ENCODE data around the gene FTO.

Gene FTO

DNA sequence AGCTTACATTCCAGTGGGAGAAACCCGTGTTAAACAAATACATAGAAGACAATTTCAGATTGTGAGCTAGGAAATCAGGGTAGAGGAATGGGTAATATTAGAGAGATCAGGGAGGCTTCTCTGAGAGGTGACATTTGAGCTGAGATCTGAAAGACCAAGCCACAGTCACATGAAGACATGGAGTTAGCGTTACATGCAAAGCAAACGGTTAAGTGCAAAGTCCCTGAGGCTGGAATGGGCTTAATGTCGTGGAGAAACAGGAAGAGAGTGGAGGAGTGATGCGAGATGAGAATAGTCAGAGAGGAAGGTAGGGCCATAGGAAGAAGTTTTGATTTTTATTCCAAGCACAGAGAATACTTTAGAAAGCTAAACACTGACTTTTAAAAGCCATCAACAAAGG lies 336.5 kb downstream of the FTO start:
- Histone ChIP-seq H3K4me3 (no peak overlapping the region), H3K27ac (no peak overlapping the region), H3K9ac (ENCODE audit: insufficient read length) (no peak overlapping the region), H3K9me3 (ENCODE audit: low read depth, low read length) (no peaks in the 10 kb centered on the region), H3K36me3 (ENCODE audit: insufficient read depth, low read length) (no peaks in the 10 kb centered on the region)
- no peak for DNase-seq (ENCODE audit: low read depth, low spot score)
- TF ChIP-seq EZH2 (IDR thresholded peaks at IDR 0.05): no peak

DNA sequence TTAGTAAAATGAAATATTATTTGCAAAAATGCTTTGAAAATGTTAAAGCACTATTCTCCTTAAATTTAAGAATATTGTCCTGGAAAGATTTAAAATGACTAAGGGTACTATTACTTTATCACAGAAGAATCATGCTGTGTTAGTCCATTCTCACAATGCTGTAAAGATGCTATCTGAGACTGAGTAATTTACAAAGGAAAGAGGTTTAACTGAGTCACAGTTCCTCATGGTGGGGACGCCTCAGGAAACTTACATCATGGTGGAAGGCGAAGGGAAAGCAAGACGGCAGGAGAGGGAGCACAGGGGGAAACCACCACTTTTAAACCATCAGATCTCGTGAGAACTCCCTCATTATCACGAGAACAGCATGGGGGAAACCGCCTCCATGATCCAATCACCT lies 337.0 kb downstream of the FTO start:
- H3K27ac ChIP-seq: no peak overlapping the region
- no peak for TF ChIP-seq FOXP2 (optimal IDR thresholded peaks at IDR 0.05; ENCODE audit: control extremely low read depth, extremely low read length, insufficient read depth)
- TF ChIP-seq EZH2 (IDR thresholded peaks at IDR 0.05): no peak
- TF ChIP-seq POLR2AphosphoS5 (IDR thresholded peaks at IDR 0.05; ENCODE audit: borderline replicate concordance, low read depth, low read length): no peak
- H3K36me3 ChIP-seq (ENCODE audit: insufficient read depth, low read length): no peaks in the 10 kb centered on the region
- no peak for DNase-seq (ENCODE audit: low read depth, low spot score)
- H3K9me3 ChIP-seq (ENCODE audit: low read depth, low read length): no peaks in the 10 kb centered on the region
- no peak overlapping the region for H3K4me3 ChIP-seq
- H3K9ac ChIP-seq (ENCODE audit: insufficient read length): no peak overlapping the region

DNA sequence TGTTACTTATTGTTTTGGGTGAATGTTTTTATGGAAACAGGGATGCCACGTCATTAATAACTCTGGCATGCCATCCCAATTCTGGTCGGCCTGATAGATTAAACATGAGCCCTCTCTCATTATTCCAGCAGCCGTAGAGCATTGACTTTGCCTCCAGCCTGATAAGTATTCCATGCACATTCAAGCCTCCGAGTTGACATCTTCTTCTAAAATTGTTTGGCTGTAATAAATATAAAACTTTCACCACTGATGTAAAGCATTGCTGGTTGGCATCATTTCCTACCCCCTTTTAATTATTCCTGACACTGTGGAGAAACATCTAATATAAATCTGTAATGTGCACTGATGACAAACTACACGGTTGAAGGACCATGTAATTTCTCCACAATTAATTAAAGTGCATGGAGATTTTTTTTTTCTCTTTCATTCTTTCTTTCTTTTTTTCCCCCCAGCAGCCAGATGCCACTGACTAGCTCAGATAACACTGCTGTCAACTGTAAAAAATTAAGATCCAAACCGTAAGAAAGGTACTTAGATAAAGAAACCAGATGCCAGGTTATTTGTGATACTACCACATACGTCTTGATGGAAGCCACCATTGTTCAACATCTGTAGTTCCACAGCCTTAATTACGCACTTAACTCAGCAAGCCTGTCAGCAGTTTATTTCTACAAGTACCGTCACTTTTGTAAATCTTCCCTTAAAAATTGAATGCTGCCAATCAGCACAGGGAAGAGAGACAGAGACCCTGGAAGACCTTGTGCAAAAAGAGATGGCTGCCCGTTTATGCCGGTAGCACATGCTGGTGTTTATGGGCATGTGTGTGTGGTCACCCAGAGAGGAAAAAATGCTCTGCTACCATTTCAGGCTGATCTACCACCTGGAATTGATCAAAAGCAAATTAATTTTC lies 344.9 kb downstream of the FTO start:
- no peak for DNase-seq (ENCODE audit: low read depth, low spot score)
- Histone ChIP-seq H3K9ac (ENCODE audit: insufficient read length) (no peak overlapping the region), H3K27ac (no peak overlapping the region), H3K9me3 (ENCODE audit: low read depth, low read length) (no peaks in the 10 kb centered on the region), H3K36me3 (ENCODE audit: insufficient read depth, low read length) (no peaks in the 10 kb centered on the region), H3K4me3 (no peak overlapping the region)
- no peak for TF ChIP-seq FOXP2 (optimal IDR thresholded peaks at IDR 0.05; ENCODE audit: control extremely low read depth, extremely low read length, insufficient read depth)
- no peak for TF ChIP-seq POLR2AphosphoS5 (IDR thresholded peaks at IDR 0.05; ENCODE audit: borderline replicate concordance, low read depth, low read length)
- TF ChIP-seq EZH2 (IDR thresholded peaks at IDR 0.05): no peak

DNA sequence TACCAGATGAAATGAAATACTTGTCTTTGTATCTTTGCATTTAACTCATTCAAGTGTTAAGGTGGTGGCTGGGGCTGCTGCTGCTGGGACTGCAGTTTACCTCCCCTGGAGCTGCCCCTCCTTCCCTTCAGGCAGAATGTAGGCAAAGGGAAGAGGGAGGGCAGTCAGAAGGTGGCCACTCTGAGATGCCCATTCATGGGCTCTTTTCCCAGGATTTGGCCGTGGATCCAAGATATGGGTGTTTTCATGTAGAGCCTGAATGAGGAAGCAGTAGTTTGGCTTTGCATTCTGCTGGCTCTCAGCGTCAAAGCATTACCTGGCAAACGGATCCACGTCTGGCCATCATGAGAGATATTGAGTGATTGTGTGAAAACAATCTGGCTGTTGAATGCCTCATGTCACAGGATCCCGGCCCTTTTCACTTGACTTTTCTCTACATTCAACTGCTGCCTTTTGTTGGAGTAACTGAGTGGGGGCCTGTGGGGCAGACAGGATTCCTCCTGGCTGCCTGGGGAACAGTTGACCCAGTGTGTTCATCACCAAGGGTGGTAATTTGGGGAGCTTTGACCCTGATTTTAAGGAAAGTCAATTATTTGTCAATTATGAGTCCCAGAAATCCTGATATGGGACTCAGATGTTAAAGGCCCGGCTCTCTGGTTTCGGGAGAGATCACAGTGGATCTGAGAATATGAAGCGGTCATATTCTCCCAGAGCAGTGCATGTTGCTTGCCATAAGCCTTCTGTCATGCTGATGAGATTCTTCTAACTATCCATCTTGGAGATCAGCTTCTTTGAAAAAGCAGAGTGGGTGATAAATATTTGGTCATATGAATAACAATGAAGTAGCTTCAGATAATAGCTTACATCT lies 345.9 kb downstream of the FTO start:
- H3K9ac ChIP-seq (ENCODE audit: insufficient read length): no peak overlapping the region
- no peak for TF ChIP-seq EZH2 (IDR thresholded peaks at IDR 0.05)
- no peak for TF ChIP-seq FOXP2 (optimal IDR thresholded peaks at IDR 0.05; ENCODE audit: control extremely low read depth, extremely low read length, insufficient read depth)
- TF ChIP-seq POLR2AphosphoS5 (IDR thresholded peaks at IDR 0.05; ENCODE audit: borderline replicate concordance, low read depth, low read length): no peak
- H3K9me3 ChIP-seq (ENCODE audit: low read depth, low read length): no peaks in the 10 kb centered on the region
- no peak overlapping the region for H3K4me3 ChIP-seq
- H3K27ac ChIP-seq: no peak overlapping the region
- H3K36me3 ChIP-seq (ENCODE audit: insufficient read depth, low read length): no peaks in the 10 kb centered on the region
- DNase-seq (ENCODE audit: low read depth, low spot score): no peak

DNA sequence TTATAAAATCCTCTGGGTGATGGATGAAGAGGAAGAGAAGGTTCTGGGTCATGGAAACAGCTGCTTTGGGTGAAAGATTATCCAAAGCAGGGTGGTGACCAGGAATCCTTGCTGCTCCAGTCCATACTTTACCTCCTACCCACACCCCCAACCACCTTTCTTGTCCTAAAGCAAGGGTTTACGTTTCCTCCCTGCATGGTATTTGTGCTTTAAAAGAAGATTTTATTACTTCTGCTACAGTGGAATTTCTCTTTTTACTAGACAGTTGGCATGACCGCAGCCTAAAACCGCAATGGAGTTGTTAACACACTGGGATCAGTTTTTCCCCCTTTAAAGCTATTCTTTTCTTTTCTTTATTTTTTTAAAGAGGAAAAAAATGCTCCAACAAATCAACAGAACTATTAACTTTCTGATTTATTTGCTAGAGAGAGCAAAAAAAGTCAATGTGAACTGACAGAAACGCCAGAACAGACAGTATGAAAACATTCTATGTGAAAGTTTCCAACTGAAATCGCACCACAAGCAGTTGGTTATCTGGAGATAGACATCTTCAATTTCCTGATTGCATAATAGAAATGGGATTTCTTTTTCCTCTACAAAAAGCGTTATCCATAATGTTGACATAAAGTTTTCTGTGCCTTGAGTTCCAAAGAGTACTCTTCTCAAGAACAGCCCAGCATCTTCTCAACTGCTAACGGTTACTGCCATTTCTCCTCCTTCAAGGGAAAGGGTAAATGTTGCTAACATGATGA lies 346.7 kb downstream of the FTO start:
- Histone ChIP-seq H3K36me3 (ENCODE audit: insufficient read depth, low read length) (no peaks in the 10 kb centered on the region), H3K27ac (0 out of 2 replicates have a peak overlapping the region, but pooled peaks have one; percentile 25), H3K4me3 (peak overlapping the region; percentile 36; the same call in 1 of the 2 replicates), H3K9ac (ENCODE audit: insufficient read length) (no peak overlapping the region), H3K9me3 (ENCODE audit: low read depth, low read length) (no peaks in the 10 kb centered on the region)
- TF ChIP-seq FOXP2 (optimal IDR thresholded peaks at IDR 0.05; ENCODE audit: control extremely low read depth, extremely low read length, insufficient read depth): no peak
- peak; percentile 57; the same call in 1 of the 2 replicates for TF ChIP-seq POLR2AphosphoS5 (IDR thresholded peaks at IDR 0.05; ENCODE audit: borderline replicate concordance, low read depth, low read length)
- TF ChIP-seq EZH2 (IDR thresholded peaks at IDR 0.05): no peak
- peak; percentile 83 for DNase-seq (ENCODE audit: low read depth, low spot score)

DNA sequence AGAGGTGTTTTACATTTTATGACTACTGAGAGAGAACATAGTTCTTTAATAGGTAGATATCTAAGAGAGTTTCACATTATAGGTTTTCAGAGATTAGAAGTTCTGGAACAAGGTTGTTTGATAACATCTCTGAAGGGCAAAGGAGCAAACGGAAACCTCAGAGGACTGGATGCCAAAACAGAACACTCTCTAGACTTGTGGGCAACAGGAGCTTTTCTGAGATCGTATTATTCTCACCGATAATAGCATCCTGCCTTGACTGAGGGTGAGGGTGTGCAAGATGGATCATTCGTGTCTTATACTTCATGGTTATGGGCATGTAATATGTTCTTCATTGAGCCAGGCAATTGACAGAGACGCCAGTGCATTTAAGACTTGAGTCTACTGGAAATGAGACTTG lies 347.9 kb downstream of the FTO start:
- H3K4me3 ChIP-seq: no peak overlapping the region
- no peaks in the 10 kb centered on the region for H3K9me3 ChIP-seq (ENCODE audit: low read depth, low read length)
- H3K9ac ChIP-seq (ENCODE audit: insufficient read length): no peak overlapping the region
- H3K27ac ChIP-seq: no peak overlapping the region
- no peaks in the 10 kb centered on the region for H3K36me3 ChIP-seq (ENCODE audit: insufficient read depth, low read length)
- TF ChIP-seq FOXP2 (optimal IDR thresholded peaks at IDR 0.05; ENCODE audit: control extremely low read depth, extremely low read length, insufficient read depth) (no peak), POLR2AphosphoS5 (IDR thresholded peaks at IDR 0.05; ENCODE audit: borderline replicate concordance, low read depth, low read length) (no peak), EZH2 (IDR thresholded peaks at IDR 0.05) (no peak)
- no peak for DNase-seq (ENCODE audit: low read depth, low spot score)

DNA sequence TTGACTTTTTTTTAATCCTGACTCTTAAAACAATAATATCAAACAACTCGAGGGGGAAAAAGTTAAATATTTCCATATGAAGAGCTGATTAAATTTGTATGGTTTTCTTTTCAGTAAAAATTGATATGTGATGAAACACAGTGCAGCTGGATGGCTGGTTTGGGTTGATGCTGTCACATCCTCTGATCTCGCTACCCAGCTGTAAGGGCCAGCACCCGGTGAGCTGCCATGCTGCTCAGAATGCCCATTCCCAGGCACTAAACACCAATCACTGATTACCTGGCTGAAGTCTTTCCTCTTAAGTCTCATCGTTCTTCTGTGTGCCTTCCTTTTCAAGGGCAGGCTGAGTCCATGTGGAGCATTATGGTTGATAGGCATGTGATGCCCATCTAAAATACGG lies 348.3 kb downstream of the FTO start:
- no peak for DNase-seq (ENCODE audit: low read depth, low spot score)
- no peak overlapping the region for H3K9ac ChIP-seq (ENCODE audit: insufficient read length)
- H3K27ac ChIP-seq: no peak overlapping the region
- H3K4me3 ChIP-seq: no peak overlapping the region
- no peaks in the 10 kb centered on the region for H3K36me3 ChIP-seq (ENCODE audit: insufficient read depth, low read length)
- no peak for TF ChIP-seq POLR2AphosphoS5 (IDR thresholded peaks at IDR 0.05; ENCODE audit: borderline replicate concordance, low read depth, low read length)
- TF ChIP-seq FOXP2 (optimal IDR thresholded peaks at IDR 0.05; ENCODE audit: control extremely low read depth, extremely low read length, insufficient read depth): no peak
- no peak for TF ChIP-seq EZH2 (IDR thresholded peaks at IDR 0.05)
- no peaks in the 10 kb centered on the region for H3K9me3 ChIP-seq (ENCODE audit: low read depth, low read length)

Data from SK-N-MC (cell line).